Fibroblast of mammary gland (primary cell): ENCODE data around the gene CDT1.
A peak's percentile ranks its signal among the peaks of the same experiment; 100 is the strongest.

Source experiments
- DNase-seq: peaks from one replicate; pipeline ENCODE4 v3.0.0-alpha.2; 2010; ENCODE audit warnings: low read depth
- H3K4me3 ChIP-seq: 2 replicates; pipeline ENCODE4 v1.5.1; 2011; ENCODE audit warnings: low read depth, mild to moderate bottlenecking, low read length, moderate library complexity; ENCODE audit not compliant: control insufficient read depth
- CTCF ChIP-seq: conservative IDR thresholded peaks from 2 replicates; pipeline ENCODE4 v1.5.1; 2011; ENCODE audit warnings: low read depth, low read length, inconsistent platforms; ENCODE audit not compliant: control insufficient read depth, insufficient read depth

The CDT1 gene

GRCh38 chr16:88856122-88856827 lies 52.7 kb downstream of the CDT1 start:
- no peak for TF ChIP-seq CTCF
- no peak for DNase-seq
- H3K4me3 ChIP-seq: peak overlapping the region; percentile 53

- H3K4me3 ChIP-seq: peak within 1 kb of the TSS; percentile 97
- TF ChIP-seq CTCF: no peak
- peak; percentile 91 for DNase-seq
Measured at GRCh38 chr16:88856828-88857727, 53.5 kb downstream of the CDT1 start, which contains the start of the genes GALNS and TRAPPC2L. TSS of gene GALNS (minus strand) at chr16:88856947. CDS start at chr16:88856877, 70 bp downstream. TSS of gene TRAPPC2L (plus strand) at chr16:88857127. CDS start at chr16:88857151, 24 bp downstream.

- peak; percentile 76 for DNase-seq
- peak; percentile 85 for TF ChIP-seq CTCF
Measured at GRCh38 chr16:88857728-88858339, 54.2 kb downstream of the CDT1 start.

More at GRCh38 chr16:88857728-88858339, 54.2 kb downstream of the CDT1 start:
- peak overlapping the region; percentile 97 for H3K4me3 ChIP-seq
